ENCODE results near the gene DIS3.
"Not testable (repeated sequence)": the region's sequence is repeated elsewhere in the genome, so short reads cannot be mapped to it uniquely, and the experiment has no call there.

The DIS3 gene

GRCh38 chr13:72781451-72782439 is at the start of gene DIS3, which contains the start of gene PIBF1:
Gene DIS3 (minus strand): TSS chr13:72781900. CDS start chr13:72781832, 68 bp downstream.
Gene PIBF1 (plus strand): TSS chr13:72782133. CDS start chr13:72783470, 1,337 bp downstream.
- DNase-seq, result peak; percentile 95 to 97

- DNase-seq, result no peak
These were observed 42.0 kb upstream of the DIS3 start for GRCh38 chr13:72823724-72824123.

DNA sequence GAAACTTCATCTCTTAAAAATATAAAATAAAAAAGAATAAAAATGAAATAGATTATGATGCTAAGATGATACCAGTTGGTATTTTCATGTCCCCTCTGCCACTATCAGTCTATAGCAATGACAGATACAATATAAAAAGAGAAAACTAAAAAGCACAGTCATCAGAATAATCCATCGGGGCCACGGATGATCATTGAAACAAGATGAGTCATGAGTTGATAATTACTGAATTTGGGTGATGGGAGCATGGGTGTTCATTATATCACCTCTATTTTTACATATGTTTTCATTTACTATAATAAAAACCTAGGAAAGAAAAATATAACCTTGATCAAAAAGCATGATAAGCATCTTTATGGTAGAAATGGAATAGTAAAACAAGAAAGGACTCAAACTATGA is 41.4 kb upstream of the DIS3 start:
- DNase-seq, result no peak

DNA sequence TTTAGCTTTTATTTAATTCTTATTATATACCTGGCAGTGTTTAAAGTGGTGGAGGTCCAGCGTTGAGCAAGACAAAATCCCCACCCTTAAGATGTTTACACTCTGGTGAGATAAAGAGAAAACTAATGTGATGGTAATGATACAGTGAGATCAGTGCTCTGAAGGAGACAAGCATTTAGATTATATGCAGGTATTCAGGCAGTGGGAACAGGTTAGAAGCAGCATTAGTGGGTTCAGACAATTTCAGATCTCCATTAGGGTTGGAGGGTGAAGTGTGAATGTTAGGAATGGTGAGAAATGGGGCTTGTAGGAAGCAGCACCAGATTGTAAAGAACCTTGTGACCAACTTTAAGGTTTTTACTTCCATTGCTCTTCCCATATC is 39.2 kb upstream of the DIS3 start:
- no peak for DNase-seq

GRCh38 chr13:72820156-72820897 is 38.6 kb upstream of the DIS3 start:
- DNase-seq, result no peak

- peak in 1 of 2 donors; percentile 25 for DNase-seq
These were observed 27.3 kb upstream of the DIS3 start for GRCh38 chr13:72808917-72809500.

- DNase-seq, result not testable (repeated sequence)
These were observed 24.8 kb upstream of the DIS3 start for GRCh38 chr13:72806514-72806913.

GRCh38 chr13:72805676-72806346 is 24.1 kb upstream of the DIS3 start:
- DNase-seq, result no peak

- DNase-seq, result no peak
These were observed 22.6 kb upstream of the DIS3 start for GRCh38 chr13:72804301-72804700.

DNA sequence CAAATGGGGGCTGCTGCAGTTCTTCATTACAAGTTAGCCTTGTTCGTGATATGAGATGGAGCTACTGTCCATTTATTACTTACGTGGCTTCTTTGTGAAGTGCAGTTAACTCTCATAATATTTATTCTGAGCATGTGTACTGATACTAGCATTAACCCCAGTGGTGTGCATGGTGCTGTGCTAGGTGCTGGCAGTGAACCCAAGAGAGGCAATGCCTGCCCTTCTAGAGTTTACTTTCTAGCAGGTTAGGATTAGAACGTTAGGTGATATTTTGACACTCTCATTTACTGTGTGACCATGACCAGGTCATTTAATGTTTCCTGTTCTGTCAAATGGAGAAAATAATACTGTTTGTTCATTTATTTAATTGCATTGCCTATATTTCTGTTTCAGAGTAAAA is 17.1 kb upstream of the DIS3 start:
- DNase-seq, result no peak

- no peak for DNase-seq
These were observed 10.9 kb upstream of the DIS3 start for GRCh38 chr13:72792640-72793039.

GRCh38 chr13:72788831-72789230 is 7.1 kb upstream of the DIS3 start:
- no peak for DNase-seq

DNA sequence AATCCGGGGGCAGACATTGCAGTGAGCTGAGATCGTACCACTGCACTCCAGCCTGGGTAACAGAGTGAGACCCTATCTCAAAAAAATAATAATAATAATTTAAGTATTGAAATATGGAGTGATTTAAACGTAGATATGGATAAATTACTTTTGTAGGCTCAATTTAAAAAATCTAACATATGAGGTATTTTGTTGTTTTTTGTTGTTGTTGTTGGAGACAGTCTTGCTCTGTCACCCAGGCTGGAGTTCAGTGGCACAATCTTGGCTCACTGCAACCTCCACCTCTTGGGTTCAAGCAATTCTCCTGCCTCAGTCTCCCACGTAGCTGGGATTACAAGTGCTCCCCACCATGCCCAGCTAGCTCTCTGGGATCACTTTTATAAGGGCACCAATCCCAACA is 3.0 kb upstream of the DIS3 start:
- not testable (repeated sequence) for DNase-seq

- DNase-seq, result peak in 1 of 2 donors; percentile 32
These were observed 1.0 kb upstream of the DIS3 start for GRCh38 chr13:72782717-72783116.

GRCh38 chr13:72774019-72774418 is 7.7 kb downstream of the DIS3 start:
- no peak for DNase-seq

DNA sequence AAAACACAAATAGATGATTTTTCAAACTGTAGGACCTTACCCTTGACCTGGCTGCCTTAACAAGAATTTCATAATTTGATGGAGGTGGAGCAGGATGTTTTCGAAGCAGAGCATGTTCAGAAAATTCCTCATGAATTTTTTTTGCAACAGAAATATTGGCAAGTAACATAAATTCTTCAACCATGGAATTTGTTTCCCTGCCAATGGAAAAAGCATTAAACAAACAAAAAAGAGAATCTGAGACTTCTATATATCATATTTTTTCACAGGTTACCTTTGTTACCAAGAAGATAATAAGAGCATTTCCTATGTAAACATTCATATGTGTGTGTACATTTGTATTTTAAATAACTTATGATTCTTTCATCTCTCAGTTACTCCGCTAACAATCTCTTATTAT is 18.3 kb downstream of the DIS3 start:
- no peak for DNase-seq

DNA sequence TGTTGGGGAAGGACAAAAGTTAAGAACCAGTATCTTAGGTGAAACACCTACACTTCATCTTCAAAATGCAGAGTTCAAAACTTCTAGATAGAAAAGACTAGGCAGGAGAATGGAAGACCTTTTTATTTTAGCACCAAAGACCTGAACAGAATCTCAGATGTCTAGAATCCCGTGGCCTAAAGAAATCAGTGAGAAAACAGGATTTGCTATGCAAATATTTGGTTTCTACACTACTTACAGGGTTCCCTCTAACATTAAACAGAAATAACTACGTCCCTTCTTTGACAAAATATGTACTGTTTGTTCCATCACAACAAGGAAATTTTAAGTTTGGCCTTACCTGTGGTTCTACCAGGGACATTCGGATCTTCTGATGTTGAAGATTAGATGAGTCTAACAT is 21.5 kb downstream of the DIS3 start:
- no peak for DNase-seq

DNA sequence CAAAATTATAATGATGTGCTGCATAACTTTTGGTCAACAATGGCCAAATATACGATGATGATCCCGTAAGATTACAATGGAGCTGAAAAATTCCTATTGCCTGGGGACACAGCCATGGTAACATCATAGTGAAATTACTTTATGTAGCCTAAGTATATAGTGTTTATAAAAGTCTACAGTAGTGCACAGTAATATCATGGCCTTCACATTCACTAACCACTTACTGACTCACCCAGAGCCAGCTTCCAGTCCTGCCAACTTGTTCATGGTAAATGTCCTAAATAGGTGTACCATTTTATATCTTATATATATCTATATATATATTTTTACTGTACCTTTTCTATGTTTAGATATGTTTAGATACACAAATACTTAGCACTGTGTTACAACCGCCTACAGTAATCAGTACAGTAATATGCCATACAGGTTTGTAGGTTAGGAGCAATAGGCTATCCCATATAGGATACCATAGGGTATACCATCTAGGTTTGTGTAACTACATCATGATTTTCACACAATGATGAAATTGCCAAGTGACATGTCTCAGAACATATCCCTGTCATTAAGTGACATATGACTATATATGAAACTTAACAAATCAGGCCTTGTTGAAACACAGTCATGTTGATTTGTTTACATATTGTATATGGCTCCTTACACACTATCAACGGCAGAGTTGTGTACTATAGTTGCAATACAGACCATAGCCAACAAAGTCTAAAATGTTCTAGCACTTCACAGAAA is 23.7 kb downstream of the DIS3 start:
- no peak for DNase-seq

- no peak for DNase-seq
These were observed 27.6 kb downstream of the DIS3 start for GRCh38 chr13:72754111-72754510.

- DNase-seq, result no peak
These were observed 30.5 kb downstream of the DIS3 start for GRCh38 chr13:72751220-72751619.

DNA sequence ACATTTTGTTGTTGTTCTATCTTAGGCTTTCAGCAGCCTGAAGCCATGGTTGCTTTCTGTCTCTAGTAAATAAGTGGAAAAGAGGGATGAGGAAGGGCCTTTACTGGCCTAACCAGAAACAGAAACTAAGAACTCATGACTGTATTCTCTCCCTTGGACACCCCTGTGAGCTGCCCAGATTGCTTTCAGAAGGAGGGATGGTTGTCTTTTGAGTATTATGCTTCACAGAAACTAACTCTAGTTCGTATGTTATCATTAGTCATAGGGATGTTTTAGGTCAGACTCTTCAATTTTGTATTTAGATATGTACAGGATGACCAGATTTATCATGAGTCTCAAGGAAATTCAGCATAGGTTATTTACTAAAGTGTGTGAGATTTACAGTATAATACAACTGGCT is 36.4 kb downstream of the DIS3 start:
- no peak for DNase-seq

DNA sequence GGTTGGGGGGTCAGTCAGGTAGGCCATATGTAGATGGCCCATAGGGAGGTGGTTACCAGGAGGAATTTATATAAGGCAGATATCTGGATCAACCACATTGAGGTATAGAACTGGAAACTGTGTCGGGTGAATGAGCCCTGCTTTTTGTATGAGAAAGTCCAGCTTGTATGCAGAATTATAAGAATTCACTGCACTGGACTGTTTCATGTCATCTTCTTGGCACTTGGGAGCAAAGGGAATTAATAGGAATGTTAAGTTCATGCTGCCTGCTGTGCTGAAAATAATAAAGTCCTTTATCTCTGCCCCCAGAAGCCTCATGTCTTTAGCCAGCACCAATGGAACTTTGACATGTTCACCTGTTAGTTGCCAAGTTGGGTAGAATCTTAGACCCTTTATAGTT is 41.7 kb downstream of the DIS3 start:
- DNase-seq, result no peak

Measured in CD4-positive, alpha-beta T cell treated with Interferon alpha-2 for 1 hour (primary cell).